HepG2 (cell line): ENCODE results near the gene CPNE5.

ENCODE experiments used
- ATF7 ChIP-seq, 2 experiments: fragments of 450-650 bp in 1 of 2; sonication (generic) in 1 of 2; formaldehyde crosslinking in 1 of 2; IDR thresholded peaks; 2 replicates each; pipeline versions ENCODE4 v1.4.0 to v1.6.1; 2016 to 2020; ENCODE audit warnings: antibody characterized with exemption in 1 of 2, mild to moderate bottlenecking in 1 of 2, missing genetic modification reagents in 1 of 2
- FOXP1 ChIP-seq, 2 experiments: fragments of 450-650 bp in 1 of 2; IDR thresholded peaks; 2 replicates each; pipeline ENCODE4 v1.6.1; 2017 to 2018; ENCODE audit warnings: antibody characterized with exemption in 1 of 2
- POLR2A ChIP-seq, 2 experiments: IDR thresholded peaks; 2 replicates each; pipeline ENCODE4 v1.6.1; 2011; ENCODE audit warnings: low read depth in 2 of 2, low read length in 2 of 2, mild to moderate bottlenecking in 1 of 2, moderate library complexity in 1 of 2; ENCODE audit not compliant: insufficient read depth in 1 of 2
- POLR2AphosphoS2 ChIP-seq: IDR thresholded peaks from 2 replicates; pipeline ENCODE4 v1.6.1; 2011; ENCODE audit warnings: low read depth, low read length, improper control_type of control experiment
- RAD21 ChIP-seq: fragments of 450-650 bp; formaldehyde crosslinking; IDR thresholded peaks from 2 replicates; pipeline ENCODE4 v1.5.0; 2020; ENCODE audit warnings: mild to moderate bottlenecking
- RNF219 ChIP-seq: sonication (generic); formaldehyde crosslinking; IDR thresholded peaks from 2 replicates; pipeline ENCODE4 v1.5.0; 2020; ENCODE audit warnings: mild to moderate bottlenecking, missing genetic modification reagents
- SP2 ChIP-seq: sonication (generic); formaldehyde crosslinking; IDR thresholded peaks from 2 replicates; pipeline ENCODE4 v1.5.1; 2020; ENCODE audit warnings: mild to moderate bottlenecking, missing genetic modification reagents
- YY1 ChIP-seq: IDR thresholded peaks from 2 replicates; pipeline ENCODE4 v1.6.1; 2011; ENCODE audit warnings: low read length, low read depth, moderate library complexity, mild to moderate bottlenecking; ENCODE audit not compliant: insufficient read depth, insufficient replicate concordance
- ZFX ChIP-seq: sonication (generic); formaldehyde crosslinking; IDR thresholded peaks from 2 replicates; pipeline ENCODE4 v1.4.0; 2020; ENCODE audit warnings: mild to moderate bottlenecking, low read depth, missing genetic modification reagents, moderate library complexity
- TF ChIP-seq, protein P1 (sequence below): sonication (generic); formaldehyde crosslinking; IDR thresholded peaks from 2 replicates; pipeline ENCODE4 v1.8.1; 2022; ENCODE audit warnings: mild to moderate bottlenecking, missing genetic modification reagents

DNA sequence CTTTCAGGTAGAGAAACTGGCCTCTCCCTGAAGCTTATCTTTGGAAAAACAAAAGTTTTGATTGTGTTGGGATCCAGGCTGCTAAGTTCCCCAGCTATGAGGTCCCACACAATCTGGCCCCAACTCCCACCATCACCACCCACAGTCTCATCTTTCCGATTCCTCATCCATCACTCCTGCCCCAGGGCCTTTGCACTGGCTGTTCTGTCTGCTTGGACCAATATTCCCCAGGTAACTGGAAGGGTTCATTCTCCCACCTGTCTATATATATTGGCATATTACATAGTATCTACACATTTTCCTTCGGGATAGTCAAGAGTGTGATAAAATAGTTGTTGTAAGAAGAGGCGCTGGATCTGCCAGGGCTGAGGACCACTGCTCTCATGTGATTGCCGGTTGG lies 52.0 kb downstream of the CPNE5 start:
- TF ChIP-seq SP2 (no peak), POLR2AphosphoS2 (no peak), YY1 (no peak), RNF219 (CRISPR knock-in tag) (no peak), ATF7 (IDR thresholded peaks at IDR 0.05) (no peak), ATF7 (CRISPR knock-in tag; IDR thresholded peaks at IDR 0.05) (no peak), ZFX (CRISPR knock-in tag) (no peak), POLR2A (IDR thresholded peaks at IDR 0.05; ENCODE audit: insufficient read depth in 1 of 2, low read depth in 2 of 2, low read length in 2 of 2) (no peak), RAD21 (CRISPR knock-in tag) (no peak), FOXP1 (IDR thresholded peaks at IDR 0.05) (no peak), FOXP1 (CRISPR knock-in tag; IDR thresholded peaks at IDR 0.05) (no peak)
- TF ChIP-seq, protein P1, sequence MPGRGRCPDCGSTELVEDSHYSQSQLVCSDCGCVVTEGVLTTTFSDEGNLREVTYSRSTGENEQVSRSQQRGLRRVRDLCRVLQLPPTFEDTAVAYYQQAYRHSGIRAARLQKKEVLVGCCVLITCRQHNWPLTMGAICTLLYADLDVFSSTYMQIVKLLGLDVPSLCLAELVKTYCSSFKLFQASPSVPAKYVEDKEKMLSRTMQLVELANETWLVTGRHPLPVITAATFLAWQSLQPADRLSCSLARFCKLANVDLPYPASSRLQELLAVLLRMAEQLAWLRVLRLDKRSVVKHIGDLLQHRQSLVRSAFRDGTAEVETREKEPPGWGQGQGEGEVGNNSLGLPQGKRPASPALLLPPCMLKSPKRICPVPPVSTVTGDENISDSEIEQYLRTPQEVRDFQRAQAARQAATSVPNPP (CRISPR knock-in tag) = no peak
